Skeletal muscle tissue (tissue), 4 donors: Measurements from ENCODE around the gene NLRC5. TPM values are rescaled to one million over a fixed set of nuclear protein-coding genes. Genes with fewer than 3 reads are reported as not detected.
"Not testable (repeated sequence)": the region's sequence is repeated elsewhere in the genome, so short reads cannot be mapped to it uniquely, and the experiment has no call there.

Experiments
- H3K27ac ChIP-seq: one replicate; pipeline ENCODE4 v1.7.0; 2013; ENCODE audit warnings: mild to moderate bottlenecking, low read depth, low read length, inconsistent platforms
- H3K27me3 ChIP-seq, 3 donors: one replicate each; pipeline ENCODE4 v1.7.0; 2013; ENCODE audit warnings: low read length in 3 of 3; ENCODE audit not compliant: control insufficient read depth in 3 of 3, insufficient read depth in 3 of 3
- H3K36me3 ChIP-seq, 3 donors: one replicate each; pipeline ENCODE4 v1.7.0; 2013; ENCODE audit warnings: low read length in 3 of 3; ENCODE audit not compliant: control insufficient read depth in 3 of 3, insufficient read depth in 3 of 3
- H3K4me1 ChIP-seq, 3 donors: one replicate each; pipeline ENCODE4 v1.7.0; 2013; ENCODE audit warnings: low read length in 3 of 3, mild to moderate bottlenecking in 3 of 3; ENCODE audit not compliant: control insufficient read depth in 3 of 3, insufficient read depth in 3 of 3
- H3K4me3 ChIP-seq, 3 donors: one replicate each; pipeline ENCODE4 v1.7.0; 2013; ENCODE audit warnings: low read length in 3 of 3
- H3K9ac ChIP-seq, 3 donors: one replicate each; pipeline ENCODE4 v1.7.0; 2013; ENCODE audit warnings: low read length in 3 of 3, mild to moderate bottlenecking in 3 of 3, moderate library complexity in 2 of 3, low read depth in 1 of 3
- H3K9me3 ChIP-seq, 3 donors: one replicate each; pipeline ENCODE4 v1.7.0; 2013; ENCODE audit warnings: low read length in 3 of 3; ENCODE audit not compliant: control insufficient read depth in 3 of 3
- total RNA-seq: library from RNA; depleted of rRNA; stranded (reverse); fragments of >200 nt; gene quantifications from one replicate; pipeline ENCODE4 v1.2.3, GENCODE V29; 2014
- donor health status: Osteomylitis.

The NLRC5 gene
- total RNA-seq, 1 donor from 2014 or later = 5.7 TPM

GRCh38 chr16:57099965-57100364, 110.6 kb downstream of the NLRC5 start:
- H3K27ac ChIP-seq, H3K9me3 ChIP-seq, H3K27me3 ChIP-seq, H3K4me1 ChIP-seq, H3K4me3 ChIP-seq, H3K9ac ChIP-seq, H3K36me3 ChIP-seq: not testable (repeated sequence)

- Histone ChIP-seq H3K9ac (no peak overlapping the region), H3K9me3 (no peaks in the 10 kb centered on the region), H3K36me3 (no peaks in the 10 kb centered on the region), H3K4me3 (no peak overlapping the region), H3K4me1 (peaks cover 0 to 3% (median 2%) of the 10 kb centered on the region in 3 donors), H3K27ac (no peak overlapping the region), H3K27me3 (no peaks in the 10 kb centered on the region)
These were observed 111.1 kb downstream of the NLRC5 start for GRCh38 chr16:57100445-57100844.

GRCh38 chr16:57102888-57103851, 113.8 kb downstream of the NLRC5 start:
- no peaks in the 10 kb centered on the region for H3K9me3 ChIP-seq
- no peak overlapping the region for H3K27ac ChIP-seq
- peaks cover 2 to 10% (median 5%) of the 10 kb centered on the region in 3 donors for H3K4me1 ChIP-seq
- no peaks in the 10 kb centered on the region for H3K36me3 ChIP-seq
- no peaks in the 10 kb centered on the region for H3K27me3 ChIP-seq
- no peak overlapping the region for H3K9ac ChIP-seq
- no peak overlapping the region for H3K4me3 ChIP-seq

- Histone ChIP-seq H3K9ac (no peak overlapping the region), H3K9me3 (no peaks in the 10 kb centered on the region), H3K4me3 (no peak overlapping the region), H3K27ac (no peak overlapping the region), H3K36me3 (no peaks in the 10 kb centered on the region), H3K4me1 (peaks cover 2 to 10% (median 5%) of the 10 kb centered on the region in 3 donors), H3K27me3 (no peaks in the 10 kb centered on the region)
These were observed 115.3 kb downstream of the NLRC5 start for GRCh38 chr16:57104706-57105105.

- no peak overlapping the region for H3K27ac ChIP-seq
- no peaks in the 10 kb centered on the region for H3K36me3 ChIP-seq
- H3K9me3 ChIP-seq = no peaks in the 10 kb centered on the region
- peaks cover 2 to 10% (median 5%) of the 10 kb centered on the region in 3 donors for H3K4me1 ChIP-seq
- H3K27me3 ChIP-seq = no peaks in the 10 kb centered on the region
- no peak overlapping the region for H3K4me3 ChIP-seq
- no peak overlapping the region for H3K9ac ChIP-seq
These were observed 115.8 kb downstream of the NLRC5 start for GRCh38 chr16:57105184-57105583.

- Histone ChIP-seq H3K36me3 (no peaks in the 10 kb centered on the region), H3K4me1 (peaks cover 2 to 10% (median 5%) of the 10 kb centered on the region in 3 donors), H3K27me3 (no peaks in the 10 kb centered on the region), H3K4me3 (no peak overlapping the region), H3K9ac (no peak overlapping the region), H3K27ac (no peak overlapping the region), H3K9me3 (no peaks in the 10 kb centered on the region)
These were observed 117.4 kb downstream of the NLRC5 start for GRCh38 chr16:57106767-57107166.

GRCh38 chr16:57107321-57107922, 118.1 kb downstream of the NLRC5 start:
- Histone ChIP-seq H3K9ac (no peak overlapping the region), H3K4me3 (no peak overlapping the region), H3K36me3 (no peaks in the 10 kb centered on the region), H3K4me1 (peaks cover 2 to 11% (median 5%) of the 10 kb centered on the region in 3 donors), H3K27me3 (no peaks in the 10 kb centered on the region), H3K9me3 (no peaks in the 10 kb centered on the region), H3K27ac (no peak overlapping the region)

GRCh38 chr16:57108432-57108831, 119.1 kb downstream of the NLRC5 start:
- no peak overlapping the region for H3K27ac ChIP-seq
- H3K4me1 ChIP-seq = peaks cover 2 to 12% (median 9%) of the 10 kb centered on the region in 3 donors
- H3K36me3 ChIP-seq = peaks cover 0 to 4% (median 0%) of the 10 kb centered on the region in 3 donors
- no peaks in the 10 kb centered on the region for H3K27me3 ChIP-seq
- H3K4me3 ChIP-seq = no peak overlapping the region
- no peak overlapping the region for H3K9ac ChIP-seq
- no peaks in the 10 kb centered on the region for H3K9me3 ChIP-seq

- not testable (repeated sequence) for H3K9ac ChIP-seq, H3K9me3 ChIP-seq, H3K27me3 ChIP-seq, H3K27ac ChIP-seq, H3K36me3 ChIP-seq, H3K4me3 ChIP-seq
- H3K4me1 ChIP-seq = peaks cover under 1 to 11% (median 9%) of the 10 kb centered on the region in 3 donors
These were observed 120.1 kb downstream of the NLRC5 start for GRCh38 chr16:57109259-57110105.
